NCI-H460 (cell line): ENCODE data around the gene SNPH. TPM values are rescaled to one million over a fixed set of nuclear protein-coding genes. Genes with fewer than 3 reads are reported as not detected.
"Not testable (repeated sequence)": the region's sequence is repeated elsewhere in the genome, so short reads cannot be mapped to it uniquely, and the experiment has no call there.

ENCODE experiments used
- DNase-seq: peaks from one replicate; pipeline ENCODE4 v3.0.0-alpha.2; 2016; ENCODE audit warnings: low read depth; ENCODE audit errors: extremely low read depth
- polyA plus RNA-seq: library from polyadenylated mRNA; depleted of rRNA; stranded (reverse); fragments of >200 nt; gene quantifications from 2 replicates; pipeline ENCODE4 v1.2.3, GENCODE V29; 2014; cell fraction: nucleus; rRNA removed
- total RNA-seq: library from RNA; depleted of rRNA; stranded (reverse); fragments of >200 nt; shearing (Covaris generic); gene quantifications from 2 replicates; pipeline ENCODE4 v1.2.3, GENCODE V29; 2014; rRNA removed

The SNPH gene, protein sequence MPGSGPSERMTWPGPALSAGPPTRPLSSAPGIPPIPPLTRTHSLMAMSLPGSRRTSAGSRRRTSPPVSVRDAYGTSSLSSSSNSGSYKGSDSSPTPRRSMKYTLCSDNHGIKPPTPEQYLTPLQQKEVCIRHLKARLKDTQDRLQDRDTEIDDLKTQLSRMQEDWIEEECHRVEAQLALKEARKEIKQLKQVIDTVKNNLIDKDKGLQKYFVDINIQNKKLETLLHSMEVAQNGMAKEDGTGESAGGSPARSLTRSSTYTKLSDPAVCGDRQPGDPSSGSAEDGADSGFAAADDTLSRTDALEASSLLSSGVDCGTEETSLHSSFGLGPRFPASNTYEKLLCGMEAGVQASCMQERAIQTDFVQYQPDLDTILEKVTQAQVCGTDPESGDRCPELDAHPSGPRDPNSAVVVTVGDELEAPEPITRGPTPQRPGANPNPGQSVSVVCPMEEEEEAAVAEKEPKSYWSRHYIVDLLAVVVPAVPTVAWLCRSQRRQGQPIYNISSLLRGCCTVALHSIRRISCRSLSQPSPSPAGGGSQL
- total RNA-seq, result 2.8 and 3.4 TPM in 2 replicates
- polyA plus RNA-seq, result 0.61 and 2.8 TPM in 2 replicates

DNA sequence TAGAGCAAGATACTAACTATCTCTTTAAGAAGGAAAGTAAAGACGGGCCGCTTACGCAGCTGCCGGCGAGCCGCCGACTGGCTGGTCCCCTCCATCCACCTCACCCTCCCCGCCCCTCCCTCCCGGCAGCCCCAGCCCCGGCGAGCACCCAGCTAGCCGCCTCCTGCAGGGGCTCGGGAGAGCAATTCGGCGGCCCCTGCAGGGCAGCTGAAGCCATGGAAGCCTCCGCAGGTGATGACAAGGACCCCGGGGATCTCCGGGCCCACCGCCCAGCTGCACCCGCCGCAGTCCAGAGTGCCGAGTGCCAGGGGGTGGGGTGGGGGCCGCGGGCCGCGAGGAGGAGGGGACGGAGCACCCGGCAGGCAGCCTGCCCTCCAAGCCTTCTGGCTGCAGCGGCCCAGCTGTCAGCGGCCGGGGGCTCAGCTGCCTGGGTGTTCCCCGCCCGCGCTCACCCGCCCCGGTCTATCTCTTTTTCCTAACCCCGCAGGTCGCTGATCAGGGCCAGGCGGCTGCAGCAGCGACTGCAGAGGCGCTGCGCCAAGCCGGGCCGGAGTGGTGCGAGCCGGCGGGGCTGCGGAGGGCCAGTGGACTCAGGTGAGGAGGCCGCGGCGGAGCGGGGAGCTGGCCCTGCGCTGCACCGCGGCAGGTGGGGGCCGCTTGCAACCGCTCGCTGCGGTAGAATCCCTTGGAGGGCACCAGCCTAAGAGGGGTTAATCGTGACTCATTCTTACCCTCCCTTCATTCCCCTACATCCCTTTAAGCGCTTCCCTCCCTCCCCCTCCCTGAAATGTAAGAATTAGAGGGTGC, at the start of gene SNPH:
SNPH (plus strand) TSS at position 128 of the 807 bp plus-strand sequence. CDS start 29,946 bp downstream, outside the sequence.
- DNase-seq, result peak; percentile 27

DNA sequence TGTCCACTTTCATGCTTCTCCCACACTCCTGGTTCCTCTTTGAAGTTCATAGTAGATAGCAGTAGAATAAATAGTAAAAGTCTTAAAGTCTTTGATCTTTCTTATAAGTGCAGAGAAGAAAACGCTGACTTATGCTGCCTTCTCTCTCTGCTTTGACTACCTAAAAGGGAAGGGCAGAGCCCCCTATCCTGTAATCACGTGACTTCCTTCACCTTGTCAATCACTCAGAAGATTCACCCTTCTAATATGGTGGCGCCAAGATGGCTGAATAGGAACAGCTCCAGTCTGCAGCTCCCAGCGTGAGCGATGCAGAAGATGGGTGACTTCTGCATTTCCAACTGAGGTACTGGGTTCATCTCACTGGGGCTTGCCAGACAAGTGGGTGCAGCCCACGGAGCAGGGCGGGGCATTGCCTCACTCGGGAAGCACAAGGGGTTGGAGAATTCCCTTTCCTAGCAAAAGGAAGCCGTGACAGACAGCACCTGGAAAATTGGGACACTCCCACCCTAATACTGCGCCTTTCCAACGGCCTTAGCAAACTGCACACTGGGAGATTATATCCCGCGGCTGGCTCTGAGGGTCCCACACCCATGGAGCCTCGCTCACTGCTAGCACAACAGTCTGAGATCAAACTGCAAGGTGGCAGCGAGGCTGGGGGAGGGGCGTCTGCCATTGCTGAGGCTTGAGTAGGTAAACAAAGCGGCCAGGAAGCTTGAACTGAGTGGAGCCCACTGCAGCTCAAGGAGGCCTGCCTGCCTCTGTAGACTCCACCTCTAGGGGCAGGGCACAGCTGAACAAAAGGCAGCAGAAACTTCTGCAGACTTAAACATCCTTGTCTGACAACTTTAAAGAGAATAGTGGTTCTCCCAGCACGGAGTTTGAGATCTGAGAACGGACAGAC, 49.3 kb upstream of the SNPH start:
- DNase-seq, result not testable (repeated sequence)

DNA sequence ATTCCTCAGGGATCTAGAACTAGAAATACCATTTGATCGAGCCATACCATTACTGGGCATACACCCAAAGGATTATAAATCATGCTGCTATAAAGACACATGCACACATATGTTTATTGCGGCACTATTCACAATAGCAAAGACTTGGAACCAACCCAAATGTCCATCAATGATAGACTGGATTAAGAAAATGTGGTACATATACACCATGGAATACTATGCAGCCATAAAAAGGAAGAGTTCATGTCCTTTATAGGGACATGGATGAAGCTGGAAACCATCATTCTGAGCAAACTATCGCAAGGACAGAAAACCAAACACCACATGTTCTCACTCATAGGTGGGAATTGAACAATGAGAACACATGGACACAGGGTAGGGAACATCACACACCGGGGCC, 43.3 kb upstream of the SNPH start:
- not testable (repeated sequence) for DNase-seq

DNA sequence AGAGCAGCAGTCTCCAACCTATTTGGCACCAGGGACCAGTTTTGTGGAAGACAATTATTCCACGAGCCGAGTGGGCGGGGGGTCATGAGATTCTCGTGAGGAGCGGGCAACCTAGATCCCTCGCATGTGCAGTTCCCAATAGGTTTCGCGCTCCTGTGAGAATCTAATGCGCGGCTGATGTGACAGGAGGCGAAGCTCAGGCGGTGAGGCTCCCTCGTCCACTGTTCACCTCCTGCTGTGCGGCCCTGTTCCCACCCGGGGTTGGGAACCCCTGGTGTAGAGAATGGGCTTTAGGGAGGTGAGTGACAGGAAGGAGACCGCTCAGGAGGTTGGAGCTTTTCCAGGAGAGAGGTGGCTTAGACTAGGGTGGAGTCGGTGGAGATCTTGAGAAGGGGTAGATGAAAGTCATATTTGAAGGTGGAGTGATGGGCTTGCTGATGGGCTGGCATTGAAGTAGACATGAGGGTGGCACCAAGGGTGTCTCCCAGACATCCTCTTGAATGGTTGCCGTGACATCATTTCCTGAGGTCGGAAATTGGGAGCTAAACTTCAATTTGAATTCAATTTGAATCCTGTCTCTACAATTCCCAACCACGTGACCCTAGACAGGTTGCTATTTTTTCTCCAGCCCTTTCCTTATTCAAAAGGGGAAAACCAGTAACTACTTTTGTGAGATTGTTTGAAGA, 41.7 kb upstream of the SNPH start:
- no peak for DNase-seq

DNA sequence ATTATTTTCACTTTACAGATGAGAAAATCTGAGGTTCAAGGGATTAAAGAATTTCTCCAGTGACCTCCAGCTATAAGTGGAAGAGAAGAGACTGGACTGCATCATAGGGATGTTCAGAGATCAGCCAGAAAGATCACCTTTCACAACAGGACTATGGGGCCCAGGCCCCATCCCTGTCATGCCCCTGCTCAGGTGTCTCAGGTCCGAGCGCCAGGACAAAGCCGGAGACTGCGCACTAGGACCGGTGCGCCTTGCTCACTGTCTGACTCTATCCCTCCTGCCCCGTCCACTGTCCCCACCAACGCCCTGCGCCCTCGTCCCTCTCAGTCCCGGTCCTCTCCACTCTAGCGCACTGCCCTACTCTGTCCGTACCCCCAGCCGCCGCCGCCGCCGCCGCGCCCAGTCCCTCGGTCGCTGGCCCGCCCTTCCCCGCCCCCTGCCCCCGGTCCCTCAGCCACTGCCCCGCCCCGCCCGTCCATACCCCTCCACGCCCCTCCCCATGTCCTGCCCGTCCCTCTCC, 40.8 kb upstream of the SNPH start:
- DNase-seq, result no peak

DNA sequence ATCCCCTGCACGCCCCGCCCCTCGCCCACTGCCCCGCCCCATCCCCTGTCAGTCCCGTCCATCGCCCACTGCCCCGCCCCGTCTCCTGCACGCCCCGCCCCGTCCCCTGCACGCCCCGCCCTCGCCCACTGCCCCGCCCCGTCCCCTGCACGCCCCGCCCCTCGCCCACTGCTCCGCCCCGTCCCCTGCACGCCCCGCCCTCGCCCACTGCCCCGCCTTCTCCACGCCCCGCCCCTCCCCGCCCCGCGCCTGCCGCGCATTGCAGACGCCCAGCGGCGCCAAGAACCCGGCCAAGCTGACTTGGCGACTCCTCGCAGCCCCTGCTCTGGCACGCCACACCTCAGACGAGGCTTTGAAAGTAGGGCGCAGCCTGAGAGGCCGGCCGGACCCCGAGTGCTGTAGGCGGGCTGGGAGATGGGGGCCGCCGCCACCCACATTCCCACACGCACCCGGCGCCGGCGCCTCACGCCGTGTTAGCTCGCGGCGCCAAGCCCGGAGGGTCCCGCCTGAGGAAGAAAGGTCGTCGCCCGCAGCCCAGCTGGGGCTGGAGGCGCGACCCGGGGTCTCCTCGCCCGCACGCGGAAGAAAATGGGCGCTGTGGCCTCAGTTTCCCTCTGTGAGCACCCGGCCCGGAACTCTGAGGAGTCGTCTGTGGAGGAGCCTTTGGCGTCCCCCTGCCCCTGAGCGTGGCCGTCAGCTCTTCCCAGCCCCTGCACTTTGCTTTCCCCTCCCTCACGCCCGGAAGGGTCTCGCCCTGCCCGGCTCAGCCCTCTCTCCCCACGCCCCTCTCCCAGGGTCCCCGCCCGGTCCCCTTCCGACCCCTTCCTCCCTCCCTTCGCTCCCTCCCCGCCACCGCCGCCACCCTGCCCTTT, 40.1 kb upstream of the SNPH start, which contains the start of gene RAD21L1:
RAD21L1 (plus strand) TSS at position 262 of the 872 bp plus-strand sequence. CDS start 2,410 bp downstream, outside the sequence.
- peak; percentile 71 for DNase-seq

DNA sequence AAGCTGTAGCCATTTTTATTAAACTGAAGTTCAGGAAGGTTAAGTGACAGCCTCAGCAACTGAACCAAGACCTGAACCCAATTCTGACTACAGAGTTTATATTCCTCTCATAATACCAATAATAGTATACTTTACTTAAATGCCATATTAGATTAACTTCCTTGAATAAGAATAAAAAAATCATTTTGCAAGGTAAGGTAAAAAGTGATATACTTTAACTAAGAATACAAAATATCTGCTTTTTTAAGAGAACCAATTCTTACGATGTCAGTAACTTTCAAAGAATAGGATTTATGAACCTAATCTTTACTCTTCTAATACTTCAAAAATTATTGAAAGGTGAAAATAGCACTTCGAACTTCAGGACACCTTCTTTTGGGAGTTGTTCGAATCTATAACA, 36.6 kb upstream of the SNPH start:
- DNase-seq, result no peak

DNA sequence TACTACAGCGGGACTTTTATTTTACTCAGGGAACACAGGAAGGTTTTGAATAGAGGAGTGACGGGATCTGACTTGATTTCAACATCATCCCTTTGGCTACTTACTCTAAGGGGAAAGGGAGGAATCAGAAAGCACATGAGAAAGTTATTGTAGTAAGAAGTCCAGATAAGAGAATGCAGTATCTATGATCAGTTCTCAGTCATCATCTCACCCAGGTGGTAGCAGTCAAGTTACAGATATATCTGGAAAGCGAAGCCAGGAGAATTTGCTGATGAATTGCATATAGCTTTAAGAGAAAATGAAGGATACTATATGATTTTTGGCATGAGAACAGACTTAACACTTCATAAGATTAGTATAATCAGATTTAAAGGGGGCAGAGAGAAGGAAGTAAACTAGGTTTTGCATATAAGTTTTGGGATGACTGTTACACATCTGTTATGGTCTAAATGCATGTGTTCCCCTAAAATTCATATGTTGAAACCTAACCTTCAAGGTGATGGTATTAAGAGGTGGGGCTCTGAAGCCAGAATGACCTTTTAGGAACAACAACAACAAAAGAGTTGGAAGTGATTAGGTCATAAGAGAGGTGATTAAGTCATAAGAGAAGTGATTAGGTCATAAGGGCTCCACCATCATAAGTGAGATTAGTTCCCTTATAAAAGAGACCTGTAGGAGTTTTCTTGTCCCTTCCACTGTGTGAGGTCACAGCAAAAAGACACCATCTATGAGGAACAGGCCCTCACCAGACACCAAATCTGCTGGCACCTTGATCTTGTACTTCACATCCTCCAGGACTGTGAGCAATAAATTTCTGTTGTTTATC, 33.6 kb upstream of the SNPH start:
- no peak for DNase-seq

DNA sequence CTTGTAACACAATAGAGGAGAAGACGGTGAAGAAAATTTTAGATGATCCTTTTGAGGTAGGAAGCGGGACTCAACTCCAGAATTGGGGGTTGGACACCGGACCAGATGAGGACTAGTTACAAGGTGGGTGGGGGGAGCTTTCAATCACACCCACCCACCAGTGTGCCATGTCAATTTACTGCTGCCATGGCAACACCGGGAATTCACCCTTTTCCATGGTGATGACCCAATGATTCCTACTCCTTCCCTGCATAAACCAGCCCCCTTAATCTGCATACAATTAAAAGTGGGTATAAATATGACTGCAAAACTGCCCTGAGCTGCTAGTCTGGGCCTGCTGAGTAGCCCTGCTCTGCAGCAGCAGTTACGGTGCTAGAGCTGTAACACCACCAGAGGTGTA, 25.5 kb upstream of the SNPH start:
- no peak for DNase-seq

DNA sequence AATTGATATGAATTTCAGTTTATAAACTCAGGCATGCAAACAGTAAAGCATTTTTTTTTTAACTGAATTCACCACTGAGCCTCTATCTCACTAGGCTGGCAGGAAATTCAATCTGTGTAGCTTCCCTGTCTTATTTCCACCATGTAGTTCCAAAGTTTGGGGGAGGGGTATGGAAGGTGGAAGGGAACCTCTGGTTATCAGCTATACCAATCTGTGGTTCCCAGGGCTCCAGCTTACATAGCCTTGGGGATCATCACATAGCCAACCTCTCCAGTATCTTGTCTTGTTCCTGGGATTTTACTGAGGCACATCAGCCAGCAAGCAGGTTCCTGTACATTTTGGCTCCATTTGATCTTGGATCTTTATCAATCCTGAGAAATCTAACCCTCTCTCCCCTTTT, 24.6 kb upstream of the SNPH start:
- DNase-seq, result no peak

DNA sequence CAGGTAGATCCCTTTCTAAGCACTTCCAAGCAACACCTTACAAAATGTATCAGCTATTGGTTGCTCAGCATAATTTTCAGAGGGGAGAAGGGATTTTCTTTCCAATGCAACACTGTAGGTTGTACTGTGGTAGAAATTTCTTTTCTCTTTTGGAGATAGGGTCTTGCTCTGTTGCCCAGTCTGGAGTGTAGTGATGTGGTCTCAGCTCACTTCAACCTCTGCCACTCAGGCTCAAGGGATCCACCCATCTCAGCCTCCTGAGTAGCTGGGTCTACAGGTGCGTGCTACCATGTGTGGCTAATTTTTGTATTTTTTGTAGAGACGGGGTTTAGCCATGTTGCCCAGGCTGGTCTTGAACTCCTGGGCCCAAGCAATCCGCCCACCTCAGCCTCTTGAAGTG, 24.0 kb upstream of the SNPH start:
- no peak for DNase-seq

DNA sequence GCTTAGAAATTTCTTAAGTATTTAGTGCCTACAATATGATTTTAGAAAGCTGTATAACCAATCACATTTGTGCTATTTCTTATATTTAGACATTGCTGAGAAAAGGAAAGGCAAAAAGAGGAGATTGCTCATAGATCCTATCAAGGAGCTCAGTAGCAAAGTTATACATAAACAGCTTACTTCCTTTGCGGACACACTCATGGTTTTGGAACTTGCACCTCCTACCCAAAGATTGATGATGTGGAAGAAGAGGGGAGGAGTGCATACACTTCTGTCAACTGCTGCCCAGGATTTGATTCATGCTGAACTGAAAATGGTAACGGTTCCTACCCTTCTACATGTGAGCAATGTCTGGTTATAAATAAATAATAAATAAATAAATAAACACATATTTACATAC, 23.6 kb upstream of the SNPH start:
- DNase-seq, result no peak

DNA sequence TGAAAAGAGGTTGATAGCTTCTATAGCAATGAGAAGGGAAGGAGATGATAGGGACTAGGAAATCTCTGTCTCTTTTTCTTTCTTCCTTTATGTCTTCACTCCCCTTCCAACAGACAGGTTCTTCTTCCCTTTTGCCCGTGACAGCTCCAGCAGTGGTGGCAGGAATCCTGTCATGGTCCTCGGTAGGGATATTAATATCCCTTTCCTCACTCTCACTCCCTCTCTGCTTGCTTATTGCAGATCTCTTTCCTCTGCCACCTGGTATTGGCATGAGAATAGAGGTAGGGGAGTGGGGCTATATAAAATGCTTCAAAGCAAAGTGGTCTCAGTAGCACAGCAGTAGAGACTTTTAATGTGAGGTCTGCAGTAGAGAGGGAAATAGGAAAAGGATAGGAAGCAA, 20.5 kb upstream of the SNPH start:
- no peak for DNase-seq

DNA sequence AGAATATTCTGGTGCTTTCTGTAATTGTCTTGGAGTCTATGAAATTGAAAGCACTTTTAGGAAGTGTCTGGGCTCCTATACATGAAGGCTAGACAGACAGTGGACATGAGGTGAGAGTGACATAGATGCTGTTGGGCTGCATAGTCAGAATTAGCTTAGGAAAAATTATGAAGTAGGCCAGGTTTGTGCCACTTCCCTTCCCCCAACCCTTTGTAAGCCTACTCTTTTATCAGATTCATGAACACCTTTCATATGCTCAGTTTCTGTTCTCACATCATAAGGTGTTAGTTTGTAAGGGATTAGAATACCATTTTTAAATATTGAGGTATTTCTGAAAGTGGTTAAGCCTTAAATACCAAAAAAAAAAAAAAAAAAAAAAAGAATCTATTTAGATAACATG, 18.4 kb upstream of the SNPH start:
- DNase-seq, result no peak

DNA sequence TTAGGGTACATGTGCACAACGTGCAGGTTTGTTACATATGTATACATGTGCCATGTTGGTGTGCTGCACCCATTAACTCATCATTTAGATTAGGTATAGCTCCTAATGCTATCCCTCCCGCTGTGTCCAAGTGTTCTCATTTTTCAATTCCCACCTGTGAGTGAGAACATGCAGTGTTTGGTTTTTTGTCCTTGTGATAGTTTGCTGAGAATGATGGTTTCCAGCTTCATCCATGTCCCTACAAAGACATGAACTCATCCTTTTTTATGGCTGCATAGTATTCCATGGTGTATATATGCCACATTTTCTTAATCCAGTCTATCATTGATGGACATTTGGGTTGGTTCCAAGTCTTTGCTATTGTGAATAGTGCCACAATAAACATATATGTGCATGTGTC, 15.8 kb upstream of the SNPH start:
- not testable (repeated sequence) for DNase-seq

DNA sequence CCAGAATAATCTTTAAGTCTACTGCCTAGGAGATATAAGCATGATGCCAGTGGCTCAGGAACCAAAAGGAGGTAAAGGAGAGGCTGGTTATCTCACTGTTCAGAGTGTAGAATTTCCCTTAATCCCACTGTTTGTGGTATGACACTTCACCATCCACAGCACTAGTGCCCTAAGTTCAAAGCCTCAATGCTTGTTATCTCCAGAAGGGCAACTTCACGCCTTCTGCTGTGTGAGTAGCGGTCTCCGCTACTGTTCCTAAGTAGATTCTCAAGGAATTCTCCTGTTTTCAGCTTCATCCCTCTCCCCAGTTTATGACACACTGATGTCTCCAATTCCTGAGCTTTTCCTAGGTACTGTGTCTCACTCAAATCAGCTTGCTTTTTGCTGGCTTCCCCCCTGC, 13.7 kb upstream of the SNPH start:
- no peak for DNase-seq

DNA sequence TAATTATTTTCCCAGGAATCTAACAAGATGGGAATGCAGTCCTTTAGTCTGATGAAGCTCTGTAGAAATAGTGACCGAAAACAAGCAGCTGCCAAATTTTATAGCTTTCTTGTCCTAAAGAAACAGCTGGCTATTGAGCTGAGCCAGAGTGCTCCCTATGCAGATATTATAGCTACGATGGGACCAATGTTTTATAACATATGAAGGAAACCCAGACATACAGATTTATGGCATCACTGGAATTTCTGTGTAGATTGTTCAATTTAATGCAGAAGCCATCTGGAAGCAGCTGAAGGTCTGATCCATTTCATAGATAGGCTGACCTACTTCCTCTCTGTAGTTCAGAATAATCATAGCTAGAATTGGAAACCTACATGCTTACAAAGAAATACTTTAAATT, 11.8 kb upstream of the SNPH start:
- no peak for DNase-seq

DNA sequence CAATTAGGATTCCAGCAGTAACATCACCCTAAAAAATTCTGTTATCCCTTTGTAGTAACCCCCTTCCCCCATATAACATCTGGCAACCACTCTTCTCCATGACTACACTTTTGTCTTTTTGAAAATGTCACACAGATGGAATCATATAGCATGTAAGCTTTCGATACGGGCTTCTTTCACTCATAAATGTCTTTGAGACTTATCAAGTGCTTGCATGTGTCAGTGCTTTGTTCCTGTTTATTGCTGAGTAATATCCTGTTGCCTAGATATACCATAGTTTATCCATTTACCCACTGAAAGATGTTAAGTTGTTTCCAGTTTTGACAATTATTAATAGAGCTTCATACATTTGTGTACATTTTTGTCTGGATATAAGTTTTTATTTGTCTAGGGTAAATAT, 10.4 kb upstream of the SNPH start:
- no peak for DNase-seq
